ENCODE data around the gene B4GALT6. TPM values are rescaled to one million over a fixed set of nuclear protein-coding genes. Genes with fewer than 3 reads are reported as not detected.

The B4GALT6 gene
- total and polyA plus RNA-seq, 2 donors (not counting 1 experiment from before 2014, with no cell fraction given): 1.7 TPM; not detected in 1

GRCh38 chr18:31697351-31698298 lies 13.2 kb upstream of the B4GALT6 start:
- Mint-ChIP-seq H3K9me3 (ENCODE audit: insufficient read depth) (no peaks in the 10 kb centered on the region), H3K4me3 (no peak overlapping the region), H3K4me1 (no peaks in the 10 kb centered on the region), H3K27me3 (peaks cover 3% of the 10 kb centered on the region), H3K27ac (no peak overlapping the region)
- Histone ChIP-seq H3K36me3 (replicated peaks in 1 of 2; ENCODE audit: control extremely low read depth in 1 of 2, control insufficient read depth in 1 of 2, extremely low read depth in 1 of 2, insufficient read depth in 2 of 2, low read length in 1 of 2) (no peaks in the 10 kb centered on the region), H3K4me2 (replicated peaks; ENCODE audit: low read depth, low read length, poor library complexity, severe bottlenecking) (no peak overlapping the region), H3K9me3 (ENCODE audit: control extremely low read depth in 1 of 3, control insufficient read depth in 2 of 3, insufficient read depth in 1 of 3, low read length in 2 of 3) (no peaks in the 10 kb centered on the region), H3K9ac (ENCODE audit: low read length) (no peak overlapping the region), H3K79me2 (ENCODE audit: control insufficient read depth, insufficient read depth, low read length) (no peaks in the 10 kb centered on the region), H3K27ac (ENCODE audit: low read length in 2 of 2) (no peak overlapping the region), H4K20me1 (ENCODE audit: control insufficient read depth, insufficient read depth, low read length, poor library complexity, severe bottlenecking) (no peaks in the 10 kb centered on the region), H3K27me3 (replicated peaks in 1 of 4; ENCODE audit: control extremely low read depth in 1 of 4, control insufficient read depth in 3 of 4, insufficient read depth in 4 of 4, low read length in 3 of 4) (no peaks in the 10 kb centered on the region), H3K4me3 (ENCODE audit: control extremely low read depth in 1 of 5, extremely low read depth in 1 of 5, insufficient read depth in 1 of 5, low read depth in 2 of 5, low read length in 4 of 5) (no peak overlapping the region), H3K4me1 (ENCODE audit: control insufficient read depth in 2 of 2, insufficient read depth in 2 of 2, low read length in 2 of 2) (no peaks in the 10 kb centered on the region), H2AFZ (ENCODE audit: insufficient read depth, low read depth, low read length, poor library complexity, severe bottlenecking) (no peak overlapping the region)
- POLR2A ChIA-PET: no interaction called here
- ATAC-seq (ENCODE audit: low read depth) (no peak), DNase-seq (no peak)
- intact Hi-C loops (cut with micrococcal nuclease): no loop called here
- TF ChIP-seq CTCF (IDR thresholded peaks at IDR 0.05) (no peak), EZH2 (IDR thresholded peaks at IDR 0.05; ENCODE audit: borderline replicate concordance, insufficient read depth, low read depth, low read length, poor library complexity, severe bottlenecking) (no peak)
- CTCF ChIA-PET: no interaction called here
- WGBS (ENCODE audit: insufficient coverage): no CpG with 5 or more reads among the region's 6 CpGs

GRCh38 chr18:31695989-31696388 lies 11.6 kb upstream of the B4GALT6 start:
- Mint-ChIP-seq H3K27ac (no peak overlapping the region), H3K27me3 (peaks cover 6% of the 10 kb centered on the region), H3K4me3 (no peak overlapping the region), H3K9me3 (ENCODE audit: insufficient read depth) (no peaks in the 10 kb centered on the region), H3K4me1 (no peaks in the 10 kb centered on the region)
- H3K36me3 ChIP-seq (replicated peaks in 1 of 2; ENCODE audit: control extremely low read depth in 1 of 2, control insufficient read depth in 1 of 2, extremely low read depth in 1 of 2, insufficient read depth in 2 of 2, low read length in 1 of 2): no peaks in the 10 kb centered on the region
- no CpG with 5 or more reads among the region's 3 CpGs for WGBS (ENCODE audit: insufficient coverage)
- ATAC-seq (ENCODE audit: low read depth): no peak
- H3K4me1 ChIP-seq (ENCODE audit: control insufficient read depth in 2 of 2, insufficient read depth in 2 of 2, low read length in 2 of 2): no peaks in the 10 kb centered on the region
- no peak for TF ChIP-seq CTCF (IDR thresholded peaks at IDR 0.05)
- TF ChIP-seq EZH2 (IDR thresholded peaks at IDR 0.05; ENCODE audit: borderline replicate concordance, insufficient read depth, low read depth, low read length, poor library complexity, severe bottlenecking): no peak
- no peak overlapping the region for H3K4me2 ChIP-seq (replicated peaks; ENCODE audit: low read depth, low read length, poor library complexity, severe bottlenecking)
- ChIA-PET POLR2A (no interaction called here), CTCF (no interaction called here)
- intact Hi-C loops (cut with micrococcal nuclease): no loop called here
- no peaks in the 10 kb centered on the region for H3K27me3 ChIP-seq (replicated peaks in 1 of 4; ENCODE audit: control extremely low read depth in 1 of 4, control insufficient read depth in 3 of 4, insufficient read depth in 4 of 4, low read length in 3 of 4)
- no peak overlapping the region for H3K9ac ChIP-seq (ENCODE audit: low read length)
- H3K4me3 ChIP-seq (ENCODE audit: control extremely low read depth in 1 of 5, extremely low read depth in 1 of 5, insufficient read depth in 1 of 5, low read depth in 2 of 5, low read length in 4 of 5): no peak overlapping the region
- no peak for DNase-seq
- no peak overlapping the region for H2AFZ ChIP-seq (ENCODE audit: insufficient read depth, low read depth, low read length, poor library complexity, severe bottlenecking)
- no peaks in the 10 kb centered on the region for H3K9me3 ChIP-seq (ENCODE audit: control extremely low read depth in 1 of 3, control insufficient read depth in 2 of 3, insufficient read depth in 1 of 3, low read length in 2 of 3)
- H3K27ac ChIP-seq (ENCODE audit: low read length in 2 of 2): no peak overlapping the region
- H4K20me1 ChIP-seq (ENCODE audit: control insufficient read depth, insufficient read depth, low read length, poor library complexity, severe bottlenecking): no peaks in the 10 kb centered on the region
- H3K79me2 ChIP-seq (ENCODE audit: control insufficient read depth, insufficient read depth, low read length): no peaks in the 10 kb centered on the region
